Measurements from ENCODE around the gene TGIF2.

TGIF2 gene

DNA sequence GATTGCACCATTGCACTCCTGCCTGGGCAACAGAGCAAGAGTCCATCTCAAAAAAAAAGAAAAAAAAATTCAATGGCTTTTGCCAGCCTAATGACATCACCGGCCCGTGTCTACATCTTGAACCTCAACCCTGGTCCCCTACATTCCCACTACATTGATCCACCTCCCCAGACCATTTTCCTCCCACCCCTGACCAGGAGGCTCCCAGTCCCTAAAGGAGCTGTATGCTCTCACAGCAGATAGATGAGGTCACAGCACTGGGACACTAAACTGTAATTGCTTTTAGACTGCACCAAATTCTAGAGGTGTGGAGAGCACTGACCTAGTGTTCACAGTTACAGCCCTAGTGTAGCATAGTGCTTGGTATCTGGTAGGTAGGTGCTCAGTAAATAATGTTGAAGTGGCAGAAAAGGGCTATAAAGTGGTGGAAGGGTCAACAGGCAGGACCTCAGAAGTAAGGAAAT, 10.7 kb downstream of the TGIF2 start:
- TF ChIP-seq ZNF384 (IDR thresholded peaks at IDR 0.05) = no peak
- no peak for TF ChIP-seq SP1 (IDR thresholded peaks at IDR 0.05)
- TF ChIP-seq NFRKB (IDR thresholded peaks at IDR 0.05) = no peak
- TF ChIP-seq, protein P1, sequence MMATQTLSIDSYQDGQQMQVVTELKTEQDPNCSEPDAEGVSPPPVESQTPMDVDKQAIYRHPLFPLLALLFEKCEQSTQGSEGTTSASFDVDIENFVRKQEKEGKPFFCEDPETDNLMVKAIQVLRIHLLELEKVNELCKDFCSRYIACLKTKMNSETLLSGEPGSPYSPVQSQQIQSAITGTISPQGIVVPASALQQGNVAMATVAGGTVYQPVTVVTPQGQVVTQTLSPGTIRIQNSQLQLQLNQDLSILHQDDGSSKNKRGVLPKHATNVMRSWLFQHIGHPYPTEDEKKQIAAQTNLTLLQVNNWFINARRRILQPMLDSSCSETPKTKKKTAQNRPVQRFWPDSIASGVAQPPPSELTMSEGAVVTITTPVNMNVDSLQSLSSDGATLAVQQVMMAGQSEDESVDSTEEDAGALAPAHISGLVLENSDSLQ (IDR thresholded peaks at IDR 0.05) = no peak
- TF ChIP-seq BHLHE40 (IDR thresholded peaks at IDR 0.05; ENCODE audit: borderline replicate concordance) = no peak
- TF ChIP-seq FOXM1 (IDR thresholded peaks at IDR 0.05; ENCODE audit: borderline replicate concordance) = no peak
- no peak for TF ChIP-seq LEF1 (IDR thresholded peaks at IDR 0.05; ENCODE audit: borderline replicate concordance)
- TF ChIP-seq HDGF (IDR thresholded peaks at IDR 0.05; ENCODE audit: borderline replicate concordance) = no peak
- no peak for TF ChIP-seq L3MBTL2 (conservative IDR thresholded peaks at IDR 0.05)
- TF ChIP-seq ARNT (IDR thresholded peaks at IDR 0.05) = no peak
- TF ChIP-seq FOXK2 (IDR thresholded peaks at IDR 0.05) = no peak
- no peak for TF ChIP-seq SUZ12 (IDR thresholded peaks at IDR 0.05)
- TF ChIP-seq TARDBP (IDR thresholded peaks at IDR 0.05) = no peak
- ChIA-PET POLR2A (interaction anchor here (0.7 to 4.3 kb wide), 3 partner anchors 10 to 319 kb away, joined by 3 to 15 read pairs (median 5); partner anchors contain the start of genes RAB5IF and TGIF2), CTCF (no interaction called here)

DNA sequence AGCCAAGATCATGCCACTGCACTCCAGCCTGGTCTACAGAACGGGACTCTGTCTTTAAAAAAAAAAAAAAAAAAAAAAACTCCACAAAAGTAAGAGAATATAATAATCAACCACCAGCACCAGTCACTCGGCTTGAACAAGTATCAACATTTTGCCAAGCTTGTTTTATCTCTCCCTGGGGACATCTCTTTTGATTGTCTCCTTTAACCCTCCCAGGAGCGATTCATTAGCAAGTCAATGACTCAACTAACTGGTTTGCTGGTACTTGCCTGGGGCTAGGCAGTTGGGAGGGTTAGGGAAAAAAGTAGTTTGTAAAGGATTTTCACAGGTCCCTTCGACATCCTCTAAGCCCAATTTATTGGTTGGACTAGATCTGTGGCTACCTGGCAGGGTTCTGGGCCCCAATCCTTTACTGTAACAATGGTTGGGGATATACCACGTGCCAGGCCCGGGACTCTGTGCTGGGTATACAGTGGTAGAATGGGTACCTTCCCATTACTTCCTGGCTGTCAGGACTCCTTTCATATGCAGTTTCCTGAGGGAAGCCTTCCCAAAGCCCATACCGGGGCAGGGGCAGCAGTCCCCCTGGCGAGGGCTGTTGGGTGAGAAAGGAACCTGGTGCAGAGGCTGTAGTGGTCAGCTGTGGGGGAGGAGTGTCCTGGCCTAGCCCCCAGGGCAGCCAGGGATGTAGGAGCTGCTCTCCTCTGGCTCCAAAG, 12.2 kb downstream of the TGIF2 start:
- ChIA-PET CTCF (interaction anchor here (0.7 kb wide), 1 partner anchor 20 kb away, joined by 7 read pairs; no protein-coding TSS in a partner anchor), POLR2A (interaction anchor here (1.1 to 4.3 kb wide), 3 partner anchors 11 to 20 kb away, joined by 3 to 15 read pairs (median 5); partner anchors contain the start of genes RAB5IF and TGIF2)
- TF ChIP-seq TARDBP (IDR thresholded peaks at IDR 0.05) = no peak
- no peak for TF ChIP-seq BHLHE40 (IDR thresholded peaks at IDR 0.05; ENCODE audit: borderline replicate concordance)
- no peak for TF ChIP-seq SP1 (IDR thresholded peaks at IDR 0.05)
- no peak for TF ChIP-seq ARNT (IDR thresholded peaks at IDR 0.05)
- no peak for TF ChIP-seq FOXK2 (IDR thresholded peaks at IDR 0.05)
- no peak for TF ChIP-seq L3MBTL2 (conservative IDR thresholded peaks at IDR 0.05)
- TF ChIP-seq, protein P1 (IDR thresholded peaks at IDR 0.05) = no peak
- TF ChIP-seq NFRKB (IDR thresholded peaks at IDR 0.05) = no peak
- no peak for TF ChIP-seq ZNF384 (IDR thresholded peaks at IDR 0.05)
- TF ChIP-seq FOXA1 (IDR thresholded peaks at IDR 0.05) = no peak
- no peak for TF ChIP-seq ELF4 (IDR thresholded peaks at IDR 0.05)
- no peak for TF ChIP-seq LEF1 (IDR thresholded peaks at IDR 0.05; ENCODE audit: borderline replicate concordance)
- TF ChIP-seq CTBP1 (IDR thresholded peaks at IDR 0.05; ENCODE audit: borderline replicate concordance) = no peak
- no peak for TF ChIP-seq SUZ12 (IDR thresholded peaks at IDR 0.05)
- no peak for TF ChIP-seq FOXM1 (IDR thresholded peaks at IDR 0.05; ENCODE audit: borderline replicate concordance)
- no peak for TF ChIP-seq HDGF (IDR thresholded peaks at IDR 0.05; ENCODE audit: borderline replicate concordance)
- DNase-seq (ENCODE audit: extremely low spot score) = no peak

More for the DNA sequence above, 10.7 kb downstream of the TGIF2 start:
- DNase-seq (ENCODE audit: extremely low spot score) = no peak

DNA sequence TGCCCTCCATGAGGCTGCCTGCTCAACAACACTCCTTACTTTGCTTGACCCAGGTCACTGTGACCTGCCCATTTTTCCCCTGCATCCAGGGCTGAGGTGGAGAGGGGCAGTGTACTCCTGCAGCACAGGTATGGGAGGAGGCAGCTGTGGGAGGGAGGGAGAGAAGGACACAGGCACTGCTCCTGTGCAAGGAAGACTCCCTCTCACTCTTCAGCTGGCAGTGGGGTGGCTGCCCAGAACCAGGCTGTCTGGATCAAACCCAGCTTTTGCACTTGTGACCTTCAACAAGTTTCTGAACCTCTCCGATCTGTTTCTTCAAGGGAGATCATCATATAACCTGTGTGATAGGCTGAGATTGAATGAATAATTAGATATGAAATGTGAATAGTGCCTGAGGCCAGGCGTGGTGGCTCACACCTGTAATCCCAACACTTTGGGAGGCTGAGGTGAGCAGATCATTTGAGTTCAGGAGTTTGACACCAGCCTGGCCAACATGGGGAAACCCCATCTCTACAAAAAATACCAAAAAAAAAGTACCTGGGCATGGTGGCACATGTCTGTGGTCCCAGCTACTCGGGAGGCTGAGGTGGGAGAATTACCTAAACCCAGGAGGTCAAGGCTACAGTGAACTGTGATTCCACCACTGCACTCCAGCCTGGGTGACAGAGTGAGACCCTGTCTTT, 14.1 kb downstream of the TGIF2 start:
- CTCF ChIA-PET = interaction anchor here (0.6 to 0.7 kb wide), 2 partner anchors 11 to 385 kb away, joined by 3 read pairs; no protein-coding TSS in a partner anchor

DNA sequence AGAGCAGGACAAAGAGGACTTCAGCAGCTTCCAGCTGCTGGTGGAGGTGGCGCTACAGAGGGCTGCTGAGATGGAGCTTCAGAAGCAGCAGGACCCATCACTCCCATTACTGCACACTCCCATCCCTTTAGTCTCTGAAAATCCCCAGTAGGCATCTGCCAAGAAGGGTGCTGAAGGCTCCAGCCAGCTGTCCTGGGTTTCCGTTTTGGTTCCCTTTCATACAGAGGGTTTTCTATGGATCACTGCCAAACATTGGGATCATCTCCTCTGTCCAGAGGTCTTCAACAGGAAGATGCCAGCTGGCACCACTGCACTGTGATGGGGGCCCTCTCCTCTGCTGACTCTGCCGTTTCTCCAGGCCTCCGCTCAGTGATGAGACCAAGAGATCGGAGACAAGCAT, 17.9 kb downstream of the TGIF2 start:
- POLR2A ChIA-PET = interaction anchor here (1.3 to 3.8 kb wide), 3 partner anchors 13 to 18 kb away, joined by 4 to 17 read pairs (median 6); partner anchors contain the start of gene RAB5IF
- TF ChIP-seq HDGF (IDR thresholded peaks at IDR 0.05; ENCODE audit: borderline replicate concordance) = no peak
- TF ChIP-seq NFRKB (IDR thresholded peaks at IDR 0.05) = no peak
- TF ChIP-seq L3MBTL2 (conservative IDR thresholded peaks at IDR 0.05) = no peak
- TF ChIP-seq BHLHE40 (IDR thresholded peaks at IDR 0.05; ENCODE audit: borderline replicate concordance) = no peak
- TF ChIP-seq ARNT (IDR thresholded peaks at IDR 0.05) = no peak
- TF ChIP-seq SUZ12 (IDR thresholded peaks at IDR 0.05) = no peak
- TF ChIP-seq, protein P1 (IDR thresholded peaks at IDR 0.05) = no peak
- no peak for TF ChIP-seq ZNF384 (IDR thresholded peaks at IDR 0.05)
- TF ChIP-seq FOXK2 (IDR thresholded peaks at IDR 0.05) = no peak
- TF ChIP-seq SP1 (IDR thresholded peaks at IDR 0.05) = no peak
- no peak for TF ChIP-seq CTBP1 (IDR thresholded peaks at IDR 0.05; ENCODE audit: borderline replicate concordance)
- no peak for TF ChIP-seq LEF1 (IDR thresholded peaks at IDR 0.05; ENCODE audit: borderline replicate concordance)
- no peak for TF ChIP-seq ELF4 (IDR thresholded peaks at IDR 0.05)
- no peak for TF ChIP-seq FOXM1 (IDR thresholded peaks at IDR 0.05; ENCODE audit: borderline replicate concordance)
- TF ChIP-seq FOXA1 (IDR thresholded peaks at IDR 0.05) = no peak
- no peak for TF ChIP-seq TARDBP (IDR thresholded peaks at IDR 0.05)
- CTCF ChIA-PET = interaction anchor here (1.2 kb wide), 1 partner anchor 14 kb away, joined by 3 read pairs; no protein-coding TSS in a partner anchor
- DNase-seq (ENCODE audit: extremely low spot score) = no peak

More for the DNA sequence above, 14.1 kb downstream of the TGIF2 start:
- TF ChIP-seq HDGF (IDR thresholded peaks at IDR 0.05; ENCODE audit: borderline replicate concordance) (no peak), FOXK2 (IDR thresholded peaks at IDR 0.05) (no peak), TARDBP (IDR thresholded peaks at IDR 0.05) (no peak), L3MBTL2 (conservative IDR thresholded peaks at IDR 0.05) (no peak), FOXA1 (IDR thresholded peaks at IDR 0.05) (no peak), SP1 (IDR thresholded peaks at IDR 0.05) (no peak), LEF1 (IDR thresholded peaks at IDR 0.05; ENCODE audit: borderline replicate concordance) (no peak), CTBP1 (IDR thresholded peaks at IDR 0.05; ENCODE audit: borderline replicate concordance) (no peak), BHLHE40 (IDR thresholded peaks at IDR 0.05; ENCODE audit: borderline replicate concordance) (no peak)
- no peak for DNase-seq (ENCODE audit: extremely low spot score)
- POLR2A ChIA-PET = interaction anchor here (1.3 kb wide), 1 partner anchor 17 kb away, joined by 4 read pairs; no protein-coding TSS in a partner anchor

Data from HEK293T (cell line).